Suprapubic skin (tissue), 4 donors: ENCODE measurements around the gene MBOAT2. TPM values are rescaled to one million over a fixed set of nuclear protein-coding genes. Genes with fewer than 3 reads are reported as not detected.

Experiments
- DNase-seq, 2 donors: peaks; one replicate each; pipeline ENCODE4 v3.0.0-alpha.2; 2019; ENCODE audit warnings: low spot score in 2 of 2
- H3K27ac ChIP-seq: fragments of 200-600 bp; sonication (generic); one replicate; pipeline ENCODE4 v1.5.1; 2019
- H3K27me3 ChIP-seq: fragments of 200-600 bp; sonication (generic); one replicate; pipeline ENCODE4 v1.5.1; 2019
- H3K36me3 ChIP-seq: fragments of 200-600 bp; sonication (generic); one replicate; pipeline ENCODE4 v1.5.1; 2019
- H3K4me1 ChIP-seq: fragments of 200-600 bp; sonication (generic); one replicate; pipeline ENCODE4 v1.5.1; 2019
- H3K4me3 ChIP-seq: fragments of 200-600 bp; sonication (generic); one replicate; pipeline ENCODE4 v1.5.1; 2019; ENCODE audit warnings: mild to moderate bottlenecking
- H3K9me3 ChIP-seq: fragments of 200-600 bp; sonication (generic); one replicate; pipeline ENCODE4 v1.5.1; 2019
- EP300 ChIP-seq: sonication (generic); formaldehyde crosslinking; IDR thresholded peaks from one replicate; pipeline ENCODE4 v1.6.1; 2017; ENCODE audit warnings: antibody characterized with exemption
- POLR2A ChIP-seq, 2 donors: fragments of 450-650 bp; IDR thresholded peaks; one replicate each; pipeline ENCODE4 v1.6.1; 2017; ENCODE audit warnings: antibody characterized with exemption in 2 of 2, mild to moderate bottlenecking in 2 of 2, moderate library complexity in 2 of 2
- POLR2AphosphoS5 ChIP-seq, 3 donors: sonication (generic); formaldehyde crosslinking; IDR thresholded peaks; one replicate each; pipeline ENCODE4 v1.6.1; 2017; ENCODE audit warnings: antibody characterized with exemption in 3 of 3
- WGBS: methylation state at CpG from one replicate; pipeline ENCODE4 v1.1.5; 2018; 5-methylcytosine and 5-hydroxymethylcytosine counted together
- total RNA-seq, 4 donors: library from RNA; depleted of rRNA; stranded (reverse); fragments of >200 nt; gene quantifications; one replicate each; pipeline ENCODE4 v1.1.0, GENCODE V29; 2016
- TF ChIP-seq, protein P1 (sequence below), 2 donors: fragments of 200-600 bp in 1 of 2; fragments of 450-650 bp in 1 of 2; sonication (generic) in 1 of 2; IDR thresholded peaks; one replicate each; pipeline ENCODE4 v1.5.1; 2016 to 2019; ENCODE audit warnings: antibody characterized with exemption in 2 of 2, mild to moderate bottlenecking in 1 of 2, moderate library complexity in 1 of 2

Gene MBOAT2
- total RNA-seq, 4 donors from 2014 or later = 44.4 to 55.8 (median 51.1) TPM

GRCh38 chr2:8997631-8998030, 5.9 kb downstream of the MBOAT2 start:
- Histone ChIP-seq H3K4me1 (peaks cover 3% of the 10 kb centered on the region), H3K27me3 (no peaks in the 10 kb centered on the region), H3K4me3 (no peak overlapping the region), H3K27ac (no peak overlapping the region), H3K36me3 (no peaks in the 10 kb centered on the region), H3K9me3 (no peaks in the 10 kb centered on the region)
- no peak for DNase-seq
- 70% methylated on average over 2 of the region's 2 CpGs for WGBS
- TF ChIP-seq POLR2AphosphoS5 (IDR thresholded peaks at IDR 0.05) = no peak
- no peak for TF ChIP-seq POLR2A (IDR thresholded peaks at IDR 0.05)
- TF ChIP-seq EP300 = no peak
- TF ChIP-seq, protein P1, sequence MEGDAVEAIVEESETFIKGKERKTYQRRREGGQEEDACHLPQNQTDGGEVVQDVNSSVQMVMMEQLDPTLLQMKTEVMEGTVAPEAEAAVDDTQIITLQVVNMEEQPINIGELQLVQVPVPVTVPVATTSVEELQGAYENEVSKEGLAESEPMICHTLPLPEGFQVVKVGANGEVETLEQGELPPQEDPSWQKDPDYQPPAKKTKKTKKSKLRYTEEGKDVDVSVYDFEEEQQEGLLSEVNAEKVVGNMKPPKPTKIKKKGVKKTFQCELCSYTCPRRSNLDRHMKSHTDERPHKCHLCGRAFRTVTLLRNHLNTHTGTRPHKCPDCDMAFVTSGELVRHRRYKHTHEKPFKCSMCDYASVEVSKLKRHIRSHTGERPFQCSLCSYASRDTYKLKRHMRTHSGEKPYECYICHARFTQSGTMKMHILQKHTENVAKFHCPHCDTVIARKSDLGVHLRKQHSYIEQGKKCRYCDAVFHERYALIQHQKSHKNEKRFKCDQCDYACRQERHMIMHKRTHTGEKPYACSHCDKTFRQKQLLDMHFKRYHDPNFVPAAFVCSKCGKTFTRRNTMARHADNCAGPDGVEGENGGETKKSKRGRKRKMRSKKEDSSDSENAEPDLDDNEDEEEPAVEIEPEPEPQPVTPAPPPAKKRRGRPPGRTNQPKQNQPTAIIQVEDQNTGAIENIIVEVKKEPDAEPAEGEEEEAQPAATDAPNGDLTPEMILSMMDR (IDR thresholded peaks at IDR 0.05) = no peak

DNA sequence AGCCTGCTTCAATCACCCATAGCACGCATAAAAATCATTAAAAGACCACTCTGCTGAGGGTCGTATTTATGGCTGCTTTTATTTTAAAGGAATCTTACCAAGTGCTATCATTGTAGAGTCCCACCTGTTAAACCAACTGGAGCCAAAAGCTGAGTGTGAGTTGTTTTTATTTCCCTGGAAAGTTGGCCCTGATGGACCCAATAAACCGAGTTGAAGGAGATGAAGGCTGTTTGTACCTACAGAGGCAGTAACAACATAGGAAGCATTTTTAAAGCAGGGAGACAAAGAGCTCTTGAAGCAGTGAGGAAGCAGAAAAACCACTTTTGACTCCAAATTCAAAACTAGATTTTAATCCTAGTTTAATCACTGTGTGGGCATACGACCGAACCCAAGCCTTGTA, 6.4 kb downstream of the MBOAT2 start:
- Histone ChIP-seq H3K27me3 (no peaks in the 10 kb centered on the region), H3K36me3 (no peaks in the 10 kb centered on the region), H3K4me3 (no peak overlapping the region), H3K9me3 (no peaks in the 10 kb centered on the region), H3K4me1 (no peaks in the 10 kb centered on the region), H3K27ac (no peak overlapping the region)
- WGBS = 88% methylated on average over 5 of the region's 5 CpGs
- no peak for DNase-seq
- TF ChIP-seq, protein P1 (IDR thresholded peaks at IDR 0.05) = no peak
- TF ChIP-seq POLR2AphosphoS5 (IDR thresholded peaks at IDR 0.05) (no peak), POLR2A (IDR thresholded peaks at IDR 0.05) (no peak), EP300 (no peak)

DNA sequence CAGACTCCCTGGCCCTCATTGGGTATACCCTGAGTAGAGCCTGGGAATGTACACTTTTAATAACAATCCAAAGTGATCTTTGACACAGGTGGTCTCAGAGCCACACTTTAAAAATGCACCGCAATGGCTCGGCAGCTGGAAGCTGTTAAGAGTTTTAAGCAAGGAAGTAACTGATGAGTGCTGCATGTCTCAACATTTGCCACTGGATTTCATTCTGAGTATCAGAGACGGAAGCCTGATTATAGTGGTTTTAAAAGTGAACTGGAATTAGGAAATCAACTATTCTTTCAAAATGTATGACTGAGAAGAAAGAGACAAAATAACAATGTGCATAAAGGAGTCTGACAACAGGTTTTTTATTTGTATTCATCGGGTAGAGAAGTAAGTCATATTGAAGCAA, 7.5 kb downstream of the MBOAT2 start:
- no peak for DNase-seq
- WGBS = 78% methylated on average over 4 of the region's 4 CpGs
- TF ChIP-seq POLR2AphosphoS5 (IDR thresholded peaks at IDR 0.05) = no peak
- TF ChIP-seq, protein P1 (IDR thresholded peaks at IDR 0.05) = no peak

DNA sequence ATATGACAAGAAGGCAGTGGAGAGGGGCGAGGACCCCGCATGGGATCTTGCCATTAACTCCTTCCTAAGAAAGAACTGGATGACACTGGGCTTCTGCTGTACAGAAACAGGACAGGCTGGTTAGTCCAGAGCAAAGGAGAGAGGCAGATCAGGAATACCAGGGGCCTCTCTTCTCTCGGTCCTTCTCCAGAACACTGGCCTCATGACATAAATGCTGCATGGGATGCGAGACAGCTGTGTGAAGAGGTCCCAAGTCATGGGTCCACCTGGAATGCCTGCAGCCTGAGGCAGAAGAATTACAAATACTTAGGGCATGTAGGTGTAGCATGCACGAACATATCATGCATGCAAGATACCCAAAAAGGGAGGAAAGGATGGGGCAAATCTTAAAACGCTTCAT, 9.1 kb downstream of the MBOAT2 start:
- H3K27me3 ChIP-seq = no peaks in the 10 kb centered on the region
- no peak for DNase-seq
- H3K4me3 ChIP-seq = no peak overlapping the region
- no peaks in the 10 kb centered on the region for H3K9me3 ChIP-seq
- TF ChIP-seq, protein P1 (IDR thresholded peaks at IDR 0.05) = no peak
- TF ChIP-seq POLR2AphosphoS5 (IDR thresholded peaks at IDR 0.05) (no peak), EP300 (no peak), POLR2A (IDR thresholded peaks at IDR 0.05) (no peak)
- H3K4me1 ChIP-seq = no peaks in the 10 kb centered on the region
- H3K36me3 ChIP-seq = no peaks in the 10 kb centered on the region
- WGBS = 83% methylated on average over 6 of the region's 6 CpGs
- no peak overlapping the region for H3K27ac ChIP-seq

More for the DNA sequence above, 7.5 kb downstream of the MBOAT2 start:
- H3K27ac ChIP-seq = no peak overlapping the region
- no peaks in the 10 kb centered on the region for H3K36me3 ChIP-seq
- H3K27me3 ChIP-seq = no peaks in the 10 kb centered on the region
- H3K4me1 ChIP-seq = no peaks in the 10 kb centered on the region
- H3K4me3 ChIP-seq = no peak overlapping the region
- no peaks in the 10 kb centered on the region for H3K9me3 ChIP-seq

- H3K36me3 ChIP-seq = no peaks in the 10 kb centered on the region
- H3K9me3 ChIP-seq = no peaks in the 10 kb centered on the region
- DNase-seq = no peak
- no peak overlapping the region for H3K27ac ChIP-seq
- H3K4me1 ChIP-seq = no peaks in the 10 kb centered on the region
- 82% methylated on average over 7 of the region's 7 CpGs for WGBS
- TF ChIP-seq POLR2AphosphoS5 (IDR thresholded peaks at IDR 0.05) (no peak), EP300 (no peak), POLR2A (IDR thresholded peaks at IDR 0.05) (no peak)
- TF ChIP-seq, protein P1 (IDR thresholded peaks at IDR 0.05) = no peak
- H3K27me3 ChIP-seq = no peaks in the 10 kb centered on the region
- H3K4me3 ChIP-seq = no peak overlapping the region
Measured at GRCh38 chr2:8993902-8994278, 9.6 kb downstream of the MBOAT2 start.
